Measurements from ENCODE around the gene SEMA3C.

GRCh38 chr7:80703272-80703671 is 215.6 kb downstream of the SEMA3C start:
- TF ChIP-seq, protein P1, sequence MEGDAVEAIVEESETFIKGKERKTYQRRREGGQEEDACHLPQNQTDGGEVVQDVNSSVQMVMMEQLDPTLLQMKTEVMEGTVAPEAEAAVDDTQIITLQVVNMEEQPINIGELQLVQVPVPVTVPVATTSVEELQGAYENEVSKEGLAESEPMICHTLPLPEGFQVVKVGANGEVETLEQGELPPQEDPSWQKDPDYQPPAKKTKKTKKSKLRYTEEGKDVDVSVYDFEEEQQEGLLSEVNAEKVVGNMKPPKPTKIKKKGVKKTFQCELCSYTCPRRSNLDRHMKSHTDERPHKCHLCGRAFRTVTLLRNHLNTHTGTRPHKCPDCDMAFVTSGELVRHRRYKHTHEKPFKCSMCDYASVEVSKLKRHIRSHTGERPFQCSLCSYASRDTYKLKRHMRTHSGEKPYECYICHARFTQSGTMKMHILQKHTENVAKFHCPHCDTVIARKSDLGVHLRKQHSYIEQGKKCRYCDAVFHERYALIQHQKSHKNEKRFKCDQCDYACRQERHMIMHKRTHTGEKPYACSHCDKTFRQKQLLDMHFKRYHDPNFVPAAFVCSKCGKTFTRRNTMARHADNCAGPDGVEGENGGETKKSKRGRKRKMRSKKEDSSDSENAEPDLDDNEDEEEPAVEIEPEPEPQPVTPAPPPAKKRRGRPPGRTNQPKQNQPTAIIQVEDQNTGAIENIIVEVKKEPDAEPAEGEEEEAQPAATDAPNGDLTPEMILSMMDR (IDR thresholded peaks at IDR 0.05) = no peak
- no peak for TF ChIP-seq POLR2A (IDR thresholded peaks at IDR 0.05)
